ENCODE results near the gene S100A2. TPM values are rescaled to one million over a fixed set of nuclear protein-coding genes. Genes with fewer than 3 reads are reported as not detected.

S100A2 gene
- total and polyA plus RNA-seq, 2 of the 13 experiments (the other 11 are each of a cell fraction or from before 2014, with no cell fraction given) = 1.2 TPM

GRCh38 chr1:153568367-153569099, 2.9 kb upstream of the S100A2 start (continued):
- TF ChIP-seq ZBTB49 (CRISPR knock-in tag; IDR thresholded peaks at IDR 0.05; ENCODE audit: borderline replicate concordance) = no peak
- TF ChIP-seq RBM22 (optimal IDR thresholded peaks at IDR 0.05; ENCODE audit: low read length) = no peak
- no peak for TF ChIP-seq ZNF205 (CRISPR knock-in tag; IDR thresholded peaks at IDR 0.05)
- TF ChIP-seq TCF12 (IDR thresholded peaks at IDR 0.05) = no peak
- no peak for TF ChIP-seq TCF12 (CRISPR knock-in tag; IDR thresholded peaks at IDR 0.05)
- TF ChIP-seq THYN1 (CRISPR knock-in tag; IDR thresholded peaks at IDR 0.05; ENCODE audit: borderline replicate concordance, low read depth) = no peak
- TF ChIP-seq ISX (CRISPR knock-in tag; conservative IDR thresholded peaks at IDR 0.05) = no peak
- no peak; the same call in 1 of the 2 replicates for TF ChIP-seq HMGXB3 (CRISPR knock-in tag; IDR thresholded peaks at IDR 0.05; ENCODE audit: borderline replicate concordance)
- TF ChIP-seq ZFP82 (CRISPR knock-in tag; IDR thresholded peaks at IDR 0.05; ENCODE audit: borderline replicate concordance) = no peak

Data from HepG2 (cell line).